ENCODE results near the gene NRIP2.

Gene NRIP2

GRCh38 chr12:2805143-2805520, 29.7 kb downstream of the NRIP2 start:
- ChIA-PET CTCF (interaction anchor here (1.1 kb wide), 1 partner anchor 10 kb away, joined by 3 read pairs; no protein-coding TSS in a partner anchor), POLR2A (interaction anchor here (1.4 to 2.7 kb wide), 2 partner anchors 8 to 10 kb away, joined by 4 to 15 read pairs; partner anchors contain the start of gene FKBP4)
- no peak for DNase-seq (ENCODE audit: extremely low spot score)
- no peak for TF ChIP-seq ARNT (IDR thresholded peaks at IDR 0.05)
- TF ChIP-seq SUZ12 (IDR thresholded peaks at IDR 0.05): no peak
- no peak for TF ChIP-seq SP1 (IDR thresholded peaks at IDR 0.05)
- TF ChIP-seq L3MBTL2 (conservative IDR thresholded peaks at IDR 0.05): no peak
- TF ChIP-seq NFRKB (IDR thresholded peaks at IDR 0.05): no peak
- TF ChIP-seq ELF4 (IDR thresholded peaks at IDR 0.05): no peak
- no peak for TF ChIP-seq HDGF (IDR thresholded peaks at IDR 0.05; ENCODE audit: borderline replicate concordance)
- no peak for TF ChIP-seq CTBP1 (IDR thresholded peaks at IDR 0.05; ENCODE audit: borderline replicate concordance)
- TF ChIP-seq TARDBP (IDR thresholded peaks at IDR 0.05): no peak
- TF ChIP-seq PKNOX1 (IDR thresholded peaks at IDR 0.05): no peak
- no peak for TF ChIP-seq BHLHE40 (IDR thresholded peaks at IDR 0.05; ENCODE audit: borderline replicate concordance)
- no peak for TF ChIP-seq FOXK2 (IDR thresholded peaks at IDR 0.05)
- no peak for TF ChIP-seq FOXA1 (IDR thresholded peaks at IDR 0.05)
- TF ChIP-seq FOXM1 (IDR thresholded peaks at IDR 0.05; ENCODE audit: borderline replicate concordance): no peak
- TF ChIP-seq LEF1 (IDR thresholded peaks at IDR 0.05; ENCODE audit: borderline replicate concordance): no peak
- TF ChIP-seq ZNF384 (IDR thresholded peaks at IDR 0.05): no peak

GRCh38 chr12:2804393-2805142, 30.3 kb downstream of the NRIP2 start:
- TF ChIP-seq ZNF384 (IDR thresholded peaks at IDR 0.05): no peak
- no peak for TF ChIP-seq TARDBP (IDR thresholded peaks at IDR 0.05)
- no peak for TF ChIP-seq LEF1 (IDR thresholded peaks at IDR 0.05; ENCODE audit: borderline replicate concordance)
- no peak for TF ChIP-seq FOXK2 (IDR thresholded peaks at IDR 0.05)
- TF ChIP-seq CTBP1 (IDR thresholded peaks at IDR 0.05; ENCODE audit: borderline replicate concordance): no peak
- no peak for TF ChIP-seq HDGF (IDR thresholded peaks at IDR 0.05; ENCODE audit: borderline replicate concordance)
- no peak for TF ChIP-seq FOXM1 (IDR thresholded peaks at IDR 0.05; ENCODE audit: borderline replicate concordance)
- TF ChIP-seq SUZ12 (IDR thresholded peaks at IDR 0.05): no peak
- TF ChIP-seq SP1 (IDR thresholded peaks at IDR 0.05): no peak
- no peak for TF ChIP-seq BHLHE40 (IDR thresholded peaks at IDR 0.05; ENCODE audit: borderline replicate concordance)
- TF ChIP-seq FOXA1 (IDR thresholded peaks at IDR 0.05): no peak
- no peak for TF ChIP-seq L3MBTL2 (conservative IDR thresholded peaks at IDR 0.05)
- TF ChIP-seq ELF4 (IDR thresholded peaks at IDR 0.05): no peak
- TF ChIP-seq ARNT (IDR thresholded peaks at IDR 0.05): no peak
- no peak for TF ChIP-seq NFRKB (IDR thresholded peaks at IDR 0.05)
- no peak for TF ChIP-seq PKNOX1 (IDR thresholded peaks at IDR 0.05)
- ChIA-PET POLR2A (interaction anchor here (1.0 to 2.7 kb wide), 3 partner anchors 9 to 19 kb away, joined by 3 to 15 read pairs (median 4); partner anchors contain the start of gene FKBP4), CTCF (no interaction called here)
- DNase-seq (ENCODE audit: extremely low spot score): no peak

GRCh38 chr12:2803635-2804392, 31.0 kb downstream of the NRIP2 start:
- CTCF ChIA-PET: no interaction called here
- TF ChIP-seq LEF1 (IDR thresholded peaks at IDR 0.05; ENCODE audit: borderline replicate concordance) (no peak), BHLHE40 (IDR thresholded peaks at IDR 0.05; ENCODE audit: borderline replicate concordance) (no peak), SP1 (IDR thresholded peaks at IDR 0.05) (no peak), PKNOX1 (IDR thresholded peaks at IDR 0.05) (no peak), FOXK2 (IDR thresholded peaks at IDR 0.05) (no peak), CTBP1 (IDR thresholded peaks at IDR 0.05; ENCODE audit: borderline replicate concordance) (no peak), FOXM1 (IDR thresholded peaks at IDR 0.05; ENCODE audit: borderline replicate concordance) (no peak), ARNT (IDR thresholded peaks at IDR 0.05) (no peak), HDGF (IDR thresholded peaks at IDR 0.05; ENCODE audit: borderline replicate concordance) (no peak), SUZ12 (IDR thresholded peaks at IDR 0.05) (no peak), TARDBP (IDR thresholded peaks at IDR 0.05) (no peak), FOXA1 (IDR thresholded peaks at IDR 0.05) (no peak), ELF4 (IDR thresholded peaks at IDR 0.05) (no peak)
- no peak for DNase-seq (ENCODE audit: extremely low spot score)
- POLR2A ChIA-PET: interaction anchor here (1.0 to 2.7 kb wide), 4 partner anchors 8 to 18 kb away, joined by 3 to 15 read pairs (median 4); partner anchors contain the start of gene FKBP4

- ChIA-PET POLR2A (interaction anchor here (1.2 kb wide), 1 partner anchor 12 kb away, joined by 3 read pairs; the partner anchor contains the start of gene ITFG2), CTCF (interaction anchor here (0.6 kb wide), 1 partner anchor 142 kb away, joined by 3 read pairs; no protein-coding TSS in a partner anchor)
- no peak for DNase-seq (ENCODE audit: extremely low spot score)
- no peak for TF ChIP-seq FOXA1 (IDR thresholded peaks at IDR 0.05)
- no peak for TF ChIP-seq SP1 (IDR thresholded peaks at IDR 0.05)
- no peak for TF ChIP-seq BHLHE40 (IDR thresholded peaks at IDR 0.05; ENCODE audit: borderline replicate concordance)
- no peak for TF ChIP-seq ZNF384 (IDR thresholded peaks at IDR 0.05)
- no peak for TF ChIP-seq FOXM1 (IDR thresholded peaks at IDR 0.05; ENCODE audit: borderline replicate concordance)
- no peak for TF ChIP-seq FOXK2 (IDR thresholded peaks at IDR 0.05)
- TF ChIP-seq TARDBP (IDR thresholded peaks at IDR 0.05): no peak
- TF ChIP-seq CTBP1 (IDR thresholded peaks at IDR 0.05; ENCODE audit: borderline replicate concordance): no peak
- no peak for TF ChIP-seq NFRKB (IDR thresholded peaks at IDR 0.05)
- TF ChIP-seq LEF1 (IDR thresholded peaks at IDR 0.05; ENCODE audit: borderline replicate concordance): no peak
- no peak for TF ChIP-seq PKNOX1 (IDR thresholded peaks at IDR 0.05)
- TF ChIP-seq ELF4 (IDR thresholded peaks at IDR 0.05): no peak
- no peak for TF ChIP-seq SUZ12 (IDR thresholded peaks at IDR 0.05)
- no peak for TF ChIP-seq L3MBTL2 (conservative IDR thresholded peaks at IDR 0.05)
- no peak for TF ChIP-seq HDGF (IDR thresholded peaks at IDR 0.05; ENCODE audit: borderline replicate concordance)
- no peak for TF ChIP-seq ARNT (IDR thresholded peaks at IDR 0.05)
These were observed 33.6 kb downstream of the NRIP2 start for GRCh38 chr12:2801044-2801783.
